Stomach (tissue), 4 donors: ENCODE measurements around the gene NCAPD2.

Experiments
- POLR2A ChIP-seq, 4 donors: fragments of 450-650 bp; IDR thresholded peaks; one replicate each; pipeline ENCODE4 v1.6.1; 2016; ENCODE audit warnings: antibody characterized with exemption in 4 of 4, control low read depth in 2 of 4, mild to moderate bottlenecking in 1 of 4, moderate library complexity in 1 of 4
- POLR2AphosphoS5 ChIP-seq, 3 donors: sonication (generic); formaldehyde crosslinking; IDR thresholded peaks; one replicate each; pipeline ENCODE4 v1.6.1; 2016; ENCODE audit warnings: antibody characterized with exemption in 3 of 3
- TF ChIP-seq, protein P1 (sequence below), 7 experiments: fragments of 450-650 bp in 4 of 7; fragments of 200-600 bp in 3 of 7; sonication (generic) in 3 of 7; IDR thresholded peaks; one replicate each; pipeline ENCODE4 v1.5.1; 2016 to 2019; ENCODE audit warnings: antibody characterized with exemption in 7 of 7, control low read depth in 2 of 7, mild to moderate bottlenecking in 1 of 7

DNA sequence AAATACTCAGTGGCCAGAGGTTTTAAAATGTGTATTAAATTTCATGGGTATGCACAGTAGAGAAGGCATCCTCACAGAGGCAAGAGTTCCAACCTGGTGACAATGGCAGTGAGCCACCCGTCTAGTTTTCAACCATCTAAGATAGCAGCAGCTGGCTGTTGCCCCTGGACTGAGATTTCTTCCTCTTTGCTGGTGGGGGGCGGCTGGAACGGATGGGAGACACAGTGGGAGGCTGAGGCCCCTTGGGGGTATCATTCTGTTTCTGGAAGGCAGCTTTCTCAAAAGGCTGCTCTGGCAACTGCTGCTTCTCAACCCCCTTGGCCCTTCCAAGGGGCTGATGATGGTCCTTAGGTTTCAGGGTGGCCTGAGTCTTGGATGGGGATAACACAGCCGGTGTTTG is 63.0 kb downstream of the NCAPD2 start:
- TF ChIP-seq, protein P1, sequence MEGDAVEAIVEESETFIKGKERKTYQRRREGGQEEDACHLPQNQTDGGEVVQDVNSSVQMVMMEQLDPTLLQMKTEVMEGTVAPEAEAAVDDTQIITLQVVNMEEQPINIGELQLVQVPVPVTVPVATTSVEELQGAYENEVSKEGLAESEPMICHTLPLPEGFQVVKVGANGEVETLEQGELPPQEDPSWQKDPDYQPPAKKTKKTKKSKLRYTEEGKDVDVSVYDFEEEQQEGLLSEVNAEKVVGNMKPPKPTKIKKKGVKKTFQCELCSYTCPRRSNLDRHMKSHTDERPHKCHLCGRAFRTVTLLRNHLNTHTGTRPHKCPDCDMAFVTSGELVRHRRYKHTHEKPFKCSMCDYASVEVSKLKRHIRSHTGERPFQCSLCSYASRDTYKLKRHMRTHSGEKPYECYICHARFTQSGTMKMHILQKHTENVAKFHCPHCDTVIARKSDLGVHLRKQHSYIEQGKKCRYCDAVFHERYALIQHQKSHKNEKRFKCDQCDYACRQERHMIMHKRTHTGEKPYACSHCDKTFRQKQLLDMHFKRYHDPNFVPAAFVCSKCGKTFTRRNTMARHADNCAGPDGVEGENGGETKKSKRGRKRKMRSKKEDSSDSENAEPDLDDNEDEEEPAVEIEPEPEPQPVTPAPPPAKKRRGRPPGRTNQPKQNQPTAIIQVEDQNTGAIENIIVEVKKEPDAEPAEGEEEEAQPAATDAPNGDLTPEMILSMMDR (IDR thresholded peaks at IDR 0.05): no peak
- TF ChIP-seq POLR2A (IDR thresholded peaks at IDR 0.05) (no peak), POLR2AphosphoS5 (IDR thresholded peaks at IDR 0.05) (no peak)
